HG03280 (cell line): ENCODE data around the gene KMT2C.
"Not testable (repeated sequence)": the region's sequence is repeated elsewhere in the genome, so short reads cannot be mapped to it uniquely, and the experiment has no call there.

Experiments used
- ATAC-seq: cut with Tn5 transposase; IDR thresholded peaks from one replicate; pipeline ENCODE4 v1.9.1; 2021; ENCODE audit warnings: mild to moderate bottlenecking, moderate library complexity; ENCODE audit not compliant: unreplicated experiment

KMT2C gene

DNA sequence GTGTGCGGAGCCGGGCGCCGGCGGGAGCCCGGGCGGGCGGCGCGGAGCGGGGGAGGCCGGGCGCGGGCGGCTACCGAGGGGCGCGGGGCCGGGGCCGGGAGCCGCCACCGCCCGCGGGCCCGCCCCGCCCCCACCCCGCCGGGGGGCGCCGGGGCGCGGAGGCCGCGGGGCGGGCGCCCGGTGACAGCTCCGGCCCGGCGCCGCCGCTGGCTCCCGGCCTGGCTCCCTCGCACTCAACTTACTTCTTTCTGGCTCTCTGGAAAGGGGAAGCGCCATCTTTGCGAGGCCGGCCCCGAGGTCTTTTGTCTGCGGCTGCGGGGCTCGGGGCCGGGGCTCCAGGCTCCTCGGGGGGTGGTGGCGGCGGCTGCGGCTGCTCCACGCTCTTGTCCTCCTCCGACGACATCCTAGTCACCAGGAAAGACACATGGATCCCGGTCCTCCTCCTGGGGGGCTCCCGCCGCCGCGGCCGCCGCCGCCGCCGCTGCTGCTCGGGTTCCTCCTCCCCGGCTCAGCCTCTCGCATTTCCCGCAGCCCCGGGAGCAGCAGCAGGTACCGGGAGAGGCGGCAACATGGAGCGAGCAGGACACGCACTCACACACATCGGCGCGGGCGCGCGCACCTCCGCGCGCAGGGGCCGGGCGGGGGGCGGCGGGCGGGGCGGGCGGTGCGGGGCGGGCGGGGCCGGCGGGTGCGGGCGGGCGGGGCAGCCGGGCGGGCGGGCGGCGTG, at the start of gene KMT2C:
Gene KMT2C, minus strand, starts transcription at position 620 of the 727 bp plus-strand sequence. Its CDS starts 217 bp downstream, at position 403.
- no peak for ATAC-seq

- no peak for ATAC-seq
Measured at GRCh38 chr7:152481082-152481481, 45.3 kb upstream of the KMT2C start.

DNA sequence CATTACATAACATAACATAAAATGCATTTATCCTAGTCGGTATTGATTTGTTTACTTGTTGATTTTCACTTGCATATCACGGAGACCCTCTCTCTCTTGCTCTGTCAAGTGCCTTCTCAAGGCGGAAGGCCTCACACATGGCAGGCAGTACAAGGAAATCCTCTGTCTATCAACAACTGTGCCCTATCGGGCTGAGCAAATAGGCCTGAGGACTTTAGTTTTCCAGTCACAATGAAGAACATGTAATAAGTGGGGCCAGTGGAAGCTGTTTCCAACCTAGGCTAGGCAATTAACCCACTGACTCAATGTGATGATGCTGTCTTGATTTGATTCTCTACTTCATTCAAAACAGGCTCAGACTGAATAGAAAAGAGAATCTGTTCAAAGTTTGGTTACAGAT, 44.9 kb upstream of the KMT2C start:
- ATAC-seq, result no peak

DNA sequence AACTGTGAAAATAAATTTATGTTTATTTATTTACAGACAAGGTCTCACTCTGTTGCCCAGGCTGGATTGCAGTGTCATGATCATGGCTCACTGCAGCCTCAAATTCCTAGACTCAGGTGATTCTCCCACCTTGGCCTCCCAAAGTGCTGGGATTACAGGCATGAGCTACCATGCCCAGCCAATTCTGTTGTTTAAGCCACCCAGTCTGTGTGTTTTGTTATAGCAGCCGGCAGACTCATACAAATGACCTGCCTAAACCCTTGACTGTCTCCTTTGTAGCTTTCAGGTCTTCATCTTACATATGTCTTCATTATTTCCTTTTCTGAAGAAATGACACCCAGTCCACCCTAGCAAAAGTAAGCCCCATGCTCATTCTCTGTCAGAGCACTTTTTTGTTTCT, 43.8 kb upstream of the KMT2C start:
- no peak for ATAC-seq

GRCh38 chr7:152478140-152478539, 42.3 kb upstream of the KMT2C start:
- ATAC-seq, result no peak

- no peak for ATAC-seq
Measured at GRCh38 chr7:152477079-152477478, 41.3 kb upstream of the KMT2C start.

GRCh38 chr7:152476551-152476950, 40.7 kb upstream of the KMT2C start:
- no peak for ATAC-seq

DNA sequence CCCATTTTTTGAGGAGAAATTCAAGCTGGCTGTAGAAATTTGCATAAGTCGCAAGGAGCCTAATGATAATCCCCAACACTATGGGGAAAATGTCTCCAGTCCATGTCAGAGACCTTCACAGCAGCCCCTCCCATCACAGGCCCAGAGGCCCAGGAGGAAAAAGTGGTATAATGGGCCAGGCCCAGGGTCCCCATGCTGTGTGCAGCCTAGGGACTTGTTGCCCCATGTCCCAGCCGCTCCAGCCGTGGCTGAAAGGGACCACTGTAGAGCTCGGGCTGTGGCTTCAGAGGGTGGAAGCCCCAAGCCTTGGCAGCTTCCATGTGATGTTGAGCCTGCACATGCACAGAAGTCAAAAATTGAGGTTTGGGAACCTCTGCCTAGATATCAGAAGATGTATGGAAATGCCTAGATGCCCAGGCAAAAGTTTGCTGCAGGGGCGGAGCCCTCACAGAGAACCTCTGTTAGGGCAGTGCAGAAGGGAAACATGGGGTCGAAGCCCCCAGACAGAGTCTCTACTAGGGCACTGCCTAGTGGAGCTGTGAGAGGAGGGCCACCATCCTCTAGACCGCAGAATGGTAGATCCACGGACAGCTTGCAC, 35.3 kb upstream of the KMT2C start:
- ATAC-seq, result not testable (repeated sequence)

DNA sequence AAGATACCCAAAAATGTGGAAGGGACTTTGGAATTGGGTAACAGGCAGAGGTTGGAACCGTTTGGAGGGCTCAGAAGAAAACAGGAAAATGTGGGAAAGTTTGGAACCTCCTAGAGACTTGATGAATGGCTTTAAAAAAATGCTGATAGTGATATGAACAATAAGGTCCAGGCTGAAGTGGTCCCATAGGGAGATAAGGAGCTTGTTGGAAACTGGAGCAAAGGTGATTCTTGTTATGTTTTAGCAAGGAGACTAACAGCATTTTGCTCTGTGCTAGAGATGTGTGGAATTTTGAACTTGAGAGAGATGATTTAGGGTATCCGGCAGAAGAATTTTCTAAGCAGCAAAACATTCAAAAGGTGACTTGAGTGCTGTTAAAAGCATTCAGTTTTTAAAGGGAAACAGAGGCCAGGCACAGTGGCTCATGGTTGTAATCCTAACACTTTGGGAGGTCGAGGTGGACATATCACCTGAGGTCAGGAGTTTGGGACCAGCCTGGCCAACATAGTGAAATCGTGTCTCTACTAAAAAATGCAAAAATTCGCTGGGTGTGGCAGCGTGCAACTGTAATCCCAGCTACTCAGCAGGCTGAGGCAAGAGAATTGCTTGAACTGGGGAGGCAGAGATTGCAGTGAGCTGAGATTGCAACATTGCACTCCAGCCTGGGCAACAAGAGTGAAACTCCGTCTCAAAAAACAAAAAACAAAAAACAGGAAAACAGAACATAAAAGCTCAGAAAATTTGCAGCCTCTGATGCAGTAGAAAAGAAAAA, 34.6 kb upstream of the KMT2C start:
- not testable (repeated sequence) for ATAC-seq

DNA sequence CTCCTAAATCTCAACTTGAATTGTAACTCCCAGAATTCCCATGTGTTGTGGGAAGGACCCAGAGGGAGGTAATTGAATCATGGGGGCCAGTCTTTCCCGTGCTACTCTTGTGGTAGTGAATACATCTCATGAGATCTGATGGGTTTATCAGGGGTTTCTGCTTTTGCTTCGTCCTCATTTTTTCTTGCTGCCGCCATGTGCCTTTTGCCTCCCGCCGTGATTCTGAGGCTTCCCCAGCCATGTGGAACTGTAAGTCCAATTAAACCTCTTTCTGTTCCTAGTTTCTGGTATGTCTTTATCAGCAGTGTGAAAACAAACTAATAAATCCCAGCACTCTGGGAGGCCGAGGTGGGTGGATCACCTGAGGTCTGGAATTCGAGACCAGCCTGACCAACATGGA, 33.8 kb upstream of the KMT2C start:
- not testable (repeated sequence) for ATAC-seq

- ATAC-seq, result no peak
Measured at GRCh38 chr7:152467225-152467624, 31.4 kb upstream of the KMT2C start.

GRCh38 chr7:152465119-152465387, 29.2 kb upstream of the KMT2C start:
- ATAC-seq, result no peak

DNA sequence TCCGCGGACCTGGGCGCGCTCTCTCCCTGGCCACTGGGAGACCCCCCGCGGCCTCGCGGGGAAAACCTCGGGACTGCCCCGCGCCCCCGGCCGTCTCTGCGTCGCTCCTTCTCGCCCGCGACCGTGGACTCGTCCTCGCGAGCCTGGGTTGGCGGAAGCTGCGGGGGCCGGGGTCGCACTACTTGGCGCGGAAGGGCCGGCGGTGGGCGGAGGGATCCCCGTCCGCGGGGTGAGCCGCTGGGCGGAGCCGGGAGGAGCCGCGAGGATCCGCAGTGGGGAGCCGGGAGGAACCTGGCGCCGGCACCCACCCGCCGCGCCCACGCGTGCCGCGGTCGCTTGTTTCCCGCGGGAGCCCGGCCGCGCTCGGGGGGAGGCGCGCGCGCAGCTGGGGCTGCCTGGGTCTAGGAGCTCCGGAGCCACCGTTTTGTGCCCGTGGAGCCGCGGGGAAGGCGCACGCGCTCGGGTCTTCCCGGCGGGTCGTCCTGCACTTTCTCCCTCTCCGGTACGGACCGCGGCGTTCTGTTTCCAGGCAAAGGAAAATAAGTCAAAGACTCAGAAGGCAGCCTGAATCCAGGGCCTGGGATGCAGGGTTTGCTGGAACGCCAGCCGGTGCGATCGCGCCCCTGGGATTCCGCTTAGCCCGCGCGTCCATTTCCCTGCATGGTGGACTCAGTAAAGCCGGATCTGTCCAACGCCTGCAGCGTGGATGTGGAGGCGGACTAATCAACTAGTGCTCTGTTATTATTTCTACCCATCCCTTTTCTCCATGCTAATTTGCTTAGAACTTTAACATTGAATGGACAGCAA, 28.7 kb upstream of the KMT2C start:
- ATAC-seq, result peak; percentile 36

DNA sequence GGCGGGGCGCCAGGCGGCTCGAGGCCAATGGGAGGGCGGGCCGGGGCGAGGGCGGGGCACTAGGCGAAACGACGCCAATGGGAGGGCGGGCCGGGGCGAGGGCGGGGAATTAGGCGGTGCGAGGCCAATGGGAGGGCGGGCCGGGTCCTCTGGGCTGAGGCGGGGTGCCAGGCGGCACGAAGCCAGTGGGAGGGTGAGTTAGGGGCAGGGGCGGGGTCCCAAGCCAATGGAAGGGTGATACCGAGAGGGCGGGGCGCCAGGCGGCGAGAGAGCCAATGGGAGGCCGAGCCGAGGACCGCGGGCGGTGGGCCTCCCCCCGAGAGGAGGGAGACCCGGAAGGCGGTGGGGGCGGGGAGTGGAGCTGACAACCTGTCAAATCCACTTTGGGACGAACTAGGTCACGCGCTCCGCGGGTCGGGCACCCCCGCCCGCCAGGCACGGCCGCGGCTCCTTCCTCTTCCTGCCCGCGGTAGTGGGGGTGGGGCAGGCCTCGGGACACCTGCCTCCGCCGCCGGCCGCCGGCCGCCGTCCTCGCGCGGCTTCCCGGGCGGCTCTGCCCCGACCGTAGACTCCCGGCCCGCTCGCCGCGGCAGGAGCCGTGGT, 28.0 kb upstream of the KMT2C start:
- ATAC-seq, result peak; percentile 91

DNA sequence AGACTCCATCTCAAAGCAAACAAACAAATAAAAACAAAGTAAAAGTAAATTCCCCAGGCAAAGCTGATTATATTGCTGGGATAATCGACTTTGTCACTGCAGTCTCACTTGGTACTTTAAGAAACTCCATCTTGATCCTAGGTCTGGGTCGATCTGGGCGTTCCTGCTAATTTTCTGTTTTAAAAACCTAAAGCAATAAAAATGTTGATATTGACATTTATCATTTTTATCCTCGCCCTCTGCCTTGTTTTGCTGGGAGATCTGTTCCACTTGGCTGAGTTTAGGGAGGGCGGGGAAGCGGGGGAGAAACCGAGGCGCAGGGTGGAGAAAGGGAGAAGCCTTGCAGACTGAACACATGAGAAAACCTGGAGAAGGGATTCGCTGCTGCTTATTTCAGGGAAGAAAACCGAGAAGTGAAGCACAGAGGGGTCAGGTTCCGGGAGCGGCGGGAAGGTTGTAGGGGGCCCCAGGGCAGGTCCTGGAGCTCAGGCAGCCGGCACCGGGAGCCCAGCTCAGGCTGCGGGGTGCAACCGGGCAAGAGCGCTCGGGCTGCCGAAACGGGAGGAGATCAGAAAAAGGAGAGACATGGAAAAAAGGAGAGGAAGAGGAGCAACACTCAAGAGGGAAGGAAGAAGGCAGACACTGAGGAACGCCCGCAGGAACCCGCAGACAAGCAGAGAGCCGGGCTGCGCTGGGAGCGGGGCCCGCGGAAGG, 27.3 kb upstream of the KMT2C start:
- ATAC-seq, result peak; percentile 11

- no peak for ATAC-seq
Measured at GRCh38 chr7:152459724-152460251, 24.0 kb upstream of the KMT2C start.

DNA sequence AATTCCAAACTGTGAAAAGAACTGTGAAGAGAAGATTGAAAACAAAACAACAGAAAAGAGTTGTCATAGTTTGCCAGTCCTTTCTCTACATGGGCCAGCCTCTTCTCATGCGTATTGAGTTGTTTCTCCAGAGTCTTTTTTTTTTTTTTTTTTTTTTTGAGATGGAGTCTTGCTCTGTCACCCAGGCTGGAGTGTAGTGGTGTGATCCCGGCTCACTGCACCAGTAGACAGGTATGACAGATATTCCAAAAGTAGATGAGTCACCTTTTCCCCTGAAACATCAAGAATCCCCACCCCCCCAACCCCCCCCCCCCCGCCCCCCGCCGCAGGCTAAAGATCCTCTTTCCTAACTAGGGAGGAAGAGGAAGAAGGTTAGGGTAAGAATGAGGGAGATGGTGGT, 15.6 kb upstream of the KMT2C start:
- ATAC-seq, result no peak

DNA sequence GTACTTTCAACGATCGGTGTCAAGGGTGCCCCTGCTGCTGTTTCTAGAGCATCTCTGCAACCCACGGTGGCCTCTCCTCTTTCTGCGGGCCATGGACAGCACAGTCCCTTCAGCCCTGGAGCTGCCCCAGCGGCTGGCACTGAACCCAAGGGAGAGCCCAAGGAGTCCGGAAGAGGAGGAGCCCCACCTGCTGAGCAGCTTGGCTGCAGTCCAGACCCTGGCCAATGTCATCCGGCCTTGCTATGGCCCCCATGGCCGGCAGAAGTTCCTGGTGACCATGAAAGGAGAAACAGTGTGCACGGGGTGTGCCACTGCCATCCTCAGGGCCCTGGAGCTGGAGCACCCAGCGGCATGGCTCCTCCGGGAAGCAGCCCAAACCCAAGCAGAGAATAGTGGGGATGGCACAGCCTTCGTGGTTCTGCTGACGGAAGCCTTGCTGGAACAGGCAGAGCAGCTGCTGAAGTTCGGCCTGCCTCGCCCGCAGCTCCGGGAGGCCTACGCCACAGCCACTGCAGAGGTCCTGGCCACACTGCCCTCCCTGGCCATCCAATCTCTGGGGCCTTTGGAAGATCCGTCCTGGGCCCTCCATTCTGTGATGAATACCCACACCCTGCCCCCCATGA, 9.7 kb upstream of the KMT2C start:
- not testable (repeated sequence) for ATAC-seq

GRCh38 chr7:152443586-152443985, 7.8 kb upstream of the KMT2C start:
- ATAC-seq, result no peak
